ENCODE measurements around the gene POLR3E. TPM values are rescaled to one million over a fixed set of nuclear protein-coding genes. Genes with fewer than 3 reads are reported as not detected.

POLR3E gene
- total RNA-seq, 1 donor = 19.2 TPM

- Histone ChIP-seq H3K79me2 (ENCODE audit: insufficient read depth, low read length) (peaks cover 43% of the 10 kb centered on the region), H3K4me2 (ENCODE audit: insufficient read depth, low read length) (peak overlapping the region; percentile 98), H3K36me3 (ENCODE audit: insufficient read depth, low read length) (peaks cover 13% of the 10 kb centered on the region), H3K27me3 (ENCODE audit: insufficient read depth, low read length) (no peaks in the 10 kb centered on the region), H3K27ac (ENCODE audit: low read depth, low read length) (peak overlapping the region; percentile 52), H4K20me1 (ENCODE audit: insufficient read depth, low read length) (peaks cover 30% of the 10 kb centered on the region), H3K4me3 (ENCODE audit: insufficient read depth, low read length) (peak overlapping the region; percentile 93), H2AFZ (ENCODE audit: low read length) (peak overlapping the region; percentile 90), H3K4me1 (ENCODE audit: insufficient read depth, low read length) (peaks cover 24% of the 10 kb centered on the region), H3K9me3 (ENCODE audit: low read depth, low read length) (no peaks in the 10 kb centered on the region)
- TF ChIP-seq CTCF (IDR thresholded peaks at IDR 0.05; ENCODE audit: extremely low read depth, low read depth, low read length) = no peak
- DNase-seq (ENCODE audit: insufficient read length, low spot score, missing footprints) = no peak
Observed at GRCh38 chr16:22375117-22375962, 78.1 kb downstream of the POLR3E start.

- no peak for TF ChIP-seq CTCF (IDR thresholded peaks at IDR 0.05; ENCODE audit: extremely low read depth, low read depth, low read length)
- Histone ChIP-seq H3K4me2 (ENCODE audit: insufficient read depth, low read length) (no peak overlapping the region), H3K4me3 (ENCODE audit: insufficient read depth, low read length) (no peak overlapping the region), H2AFZ (ENCODE audit: low read length) (no peak overlapping the region), H3K4me1 (ENCODE audit: insufficient read depth, low read length) (peaks cover 18% of the 10 kb centered on the region), H3K36me3 (ENCODE audit: insufficient read depth, low read length) (peaks cover 7% of the 10 kb centered on the region), H3K27me3 (ENCODE audit: insufficient read depth, low read length) (no peaks in the 10 kb centered on the region), H3K9me3 (ENCODE audit: low read depth, low read length) (no peaks in the 10 kb centered on the region), H3K27ac (ENCODE audit: low read depth, low read length) (no peak overlapping the region), H3K79me2 (ENCODE audit: insufficient read depth, low read length) (peaks cover 36% of the 10 kb centered on the region), H4K20me1 (ENCODE audit: insufficient read depth, low read length) (peaks cover 24% of the 10 kb centered on the region)
- no peak for DNase-seq (ENCODE audit: insufficient read length, low spot score, missing footprints)
Observed at GRCh38 chr16:22375963-22376640, 78.9 kb downstream of the POLR3E start.

- no peaks in the 10 kb centered on the region for H3K36me3 ChIP-seq (ENCODE audit: insufficient read depth, low read length)
- no peaks in the 10 kb centered on the region for H4K20me1 ChIP-seq (ENCODE audit: insufficient read depth, low read length)
- no peak for DNase-seq (ENCODE audit: insufficient read length, low spot score, missing footprints)
- H3K9me3 ChIP-seq (ENCODE audit: low read depth, low read length) = no peaks in the 10 kb centered on the region
- no peak overlapping the region for H3K27ac ChIP-seq (ENCODE audit: low read depth, low read length)
- H3K27me3 ChIP-seq (ENCODE audit: insufficient read depth, low read length) = no peaks in the 10 kb centered on the region
- H2AFZ ChIP-seq (ENCODE audit: low read length) = no peak overlapping the region
- H3K79me2 ChIP-seq (ENCODE audit: insufficient read depth, low read length) = peaks cover 3% of the 10 kb centered on the region
- no peak for TF ChIP-seq CTCF (IDR thresholded peaks at IDR 0.05; ENCODE audit: extremely low read depth, low read depth, low read length)
- no peak overlapping the region for H3K4me2 ChIP-seq (ENCODE audit: insufficient read depth, low read length)
- H3K4me1 ChIP-seq (ENCODE audit: insufficient read depth, low read length) = peaks cover 6% of the 10 kb centered on the region
- no peak overlapping the region for H3K4me3 ChIP-seq (ENCODE audit: insufficient read depth, low read length)
Observed at GRCh38 chr16:22379656-22380055, 82.4 kb downstream of the POLR3E start.

GRCh38 chr16:22380529-22380928 is 83.3 kb downstream of the POLR3E start:
- Histone ChIP-seq H3K4me1 (ENCODE audit: insufficient read depth, low read length) (peaks cover under 1% of the 10 kb centered on the region), H2AFZ (ENCODE audit: low read length) (no peak overlapping the region), H3K79me2 (ENCODE audit: insufficient read depth, low read length) (no peaks in the 10 kb centered on the region), H4K20me1 (ENCODE audit: insufficient read depth, low read length) (no peaks in the 10 kb centered on the region), H3K9me3 (ENCODE audit: low read depth, low read length) (no peaks in the 10 kb centered on the region), H3K4me2 (ENCODE audit: insufficient read depth, low read length) (no peak overlapping the region), H3K27ac (ENCODE audit: low read depth, low read length) (no peak overlapping the region), H3K27me3 (ENCODE audit: insufficient read depth, low read length) (no peaks in the 10 kb centered on the region), H3K36me3 (ENCODE audit: insufficient read depth, low read length) (no peaks in the 10 kb centered on the region), H3K4me3 (ENCODE audit: insufficient read depth, low read length) (no peak overlapping the region)
- no peak for DNase-seq (ENCODE audit: insufficient read length, low spot score, missing footprints)
- no peak for TF ChIP-seq CTCF (IDR thresholded peaks at IDR 0.05; ENCODE audit: extremely low read depth, low read depth, low read length)

All from osteoblast (primary cell).